Heart left ventricle (tissue), 16 donors: ENCODE measurements around the gene OMP. TPM values are rescaled to one million over a fixed set of nuclear protein-coding genes. Genes with fewer than 3 reads are reported as not detected.
A peak's percentile ranks its signal among the peaks of the same experiment; 100 is the strongest.

Source experiments
- ATAC-seq, 4 donors: fragments of 200-7000 bp; cut with Tn5 transposase; one replicate each; pipeline ENCODE4 v1.9.1; 2020 to 2022; ENCODE audit warnings: moderate library complexity in 4 of 4, mild to moderate bottlenecking in 3 of 4, moderate number of reproducible peaks in 1 of 4
- DNase-seq, 5 donors: peaks; one replicate each; pipeline ENCODE4 v3.0.0-alpha.2; 2020
- H3K27ac ChIP-seq, 12 donors: fragments of 200-600 bp; sonication (generic) in 4 of 12; one replicate each; pipeline versions ENCODE4 v1.5.0 to v1.8.0; 2016 to 2022; ENCODE audit warnings: mild to moderate bottlenecking in 2 of 12
- H3K27me3 ChIP-seq, 9 donors: fragments of 200-600 bp; sonication (generic) in 2 of 9; one replicate each; pipeline versions ENCODE4 v1.5.1 to v1.8.0; 2016 to 2022; ENCODE audit warnings: mild to moderate bottlenecking in 3 of 9
- H3K36me3 ChIP-seq, 9 donors: fragments of 200-600 bp; sonication (generic) in 2 of 9; one replicate each; pipeline versions ENCODE4 v1.5.0 to v1.8.0; 2018 to 2022; ENCODE audit warnings: mild to moderate bottlenecking in 2 of 9
- H3K4me1 ChIP-seq, 12 donors: fragments of 200-600 bp; sonication (generic) in 4 of 12; one replicate each; pipeline versions ENCODE4 v1.5.0 to v1.8.0; 2016 to 2022; ENCODE audit warnings: mild to moderate bottlenecking in 3 of 12
- H3K4me3 ChIP-seq, 12 donors: fragments of 200-600 bp; sonication (generic) in 4 of 12; one replicate each; pipeline versions ENCODE4 v1.5.0 to v1.8.0; 2017 to 2022; ENCODE audit warnings: mild to moderate bottlenecking in 9 of 12, moderate library complexity in 4 of 12
- H3K9me3 ChIP-seq, 12 donors: fragments of 200-600 bp; sonication (generic) in 4 of 12; one replicate each; pipeline versions ENCODE4 v1.5.0 to v1.8.0; 2016 to 2022; ENCODE audit warnings: mild to moderate bottlenecking in 1 of 12
- POLR2A ChIP-seq, 2 donors: fragments of 450-650 bp; IDR thresholded peaks; one replicate each; pipeline ENCODE4 v1.6.1; 2017; ENCODE audit warnings: antibody characterized with exemption in 2 of 2, mild to moderate bottlenecking in 2 of 2, moderate library complexity in 2 of 2
- WGBS, 4 donors: extraction: QIAGEN DNeasy Blood & Tissue Kit in 2 of 4; methylation state at CpG; one replicate each; pipeline versions ENCODE4 v1.1.5 to v1.1.7; 2013 to 2018; 5-methylcytosine and 5-hydroxymethylcytosine counted together
- intact Hi-C, 10 donors: fragments of 100-400 bp; cut with DNase I; formaldehyde crosslinking; loops; one replicate each; pipeline versions ENCODE4 v1.11.1 to v1.14.2; 2022
- polyA plus RNA-seq, 2 donors: library from polyadenylated mRNA; stranded (reverse); fragments of 200-250 nt; gene quantifications; one replicate each; pipeline ENCODE4 v1.2.3, GENCODE V29; 2013
- total RNA-seq, 9 donors: library from RNA; depleted of rRNA in 2 of 9; stranded (reverse); fragments of >200 nt in 2 of 9; fragmentation: NEBNext Ultra II Directional in 3 of 9; extraction: Animal tissue kit (Norgen Biotek cat#: 25700) in 3 of 9; gene quantifications; one replicate each; pipeline versions ENCODE4 v1.1.0 to v1.2.4, GENCODE V29; 2016 to 2023
- TF ChIP-seq, protein P1 (sequence below), 12 donors: fragments of 200-600 bp; sonication (generic) in 4 of 12; IDR thresholded peaks; one replicate each; pipeline versions ENCODE4 v1.5.0 to v1.8.0; 2018 to 2022; ENCODE audit warnings: antibody characterized with exemption in 12 of 12, mild to moderate bottlenecking in 5 of 12
- donor health status: ischemic (EF 13 %, LVEDD 7.1; RV severe dilation, severe dysfunction).
- donor health status: healthy with polysubstance abuse.
- donor health status: DM: no; HTN: yes; CAD: no.
- donor health status: DM: no; HTN: no; CAD: no.
- donor health status: ischemic (EF 25% LVEDD 6.9; RV normal size, moderate dysfunction).
- donor health status: ischemic (EF 25% LVEDD 5.7; RV mildly dilated, moderate dysfunction).
- donor health status: healthy.
- donor health status: DM: yes; HTN: yes; CAD: no.
- donor health status: ischemic (EF 35%, LVEDD 5.7; RV mildly dilated, moderate dysfunction).
- donor health status: nonischemic (EF 11% LVEDD 7.7; RV severe dilation, severe dysfunction).
- donor health status: DM: yes; HTN: yes; CAD: no.
- donor health status: PGD.
- donor health status: ischemic (EF 29% LVEDD 5.4; RV normal size, mild dysfunction).
- donor health status: nonischemic (EF 23%, LVEDD 6.1; RV moderate dilation, normal function).

Gene OMP
- total and polyA plus RNA-seq, 11 donors: not detected

DNA sequence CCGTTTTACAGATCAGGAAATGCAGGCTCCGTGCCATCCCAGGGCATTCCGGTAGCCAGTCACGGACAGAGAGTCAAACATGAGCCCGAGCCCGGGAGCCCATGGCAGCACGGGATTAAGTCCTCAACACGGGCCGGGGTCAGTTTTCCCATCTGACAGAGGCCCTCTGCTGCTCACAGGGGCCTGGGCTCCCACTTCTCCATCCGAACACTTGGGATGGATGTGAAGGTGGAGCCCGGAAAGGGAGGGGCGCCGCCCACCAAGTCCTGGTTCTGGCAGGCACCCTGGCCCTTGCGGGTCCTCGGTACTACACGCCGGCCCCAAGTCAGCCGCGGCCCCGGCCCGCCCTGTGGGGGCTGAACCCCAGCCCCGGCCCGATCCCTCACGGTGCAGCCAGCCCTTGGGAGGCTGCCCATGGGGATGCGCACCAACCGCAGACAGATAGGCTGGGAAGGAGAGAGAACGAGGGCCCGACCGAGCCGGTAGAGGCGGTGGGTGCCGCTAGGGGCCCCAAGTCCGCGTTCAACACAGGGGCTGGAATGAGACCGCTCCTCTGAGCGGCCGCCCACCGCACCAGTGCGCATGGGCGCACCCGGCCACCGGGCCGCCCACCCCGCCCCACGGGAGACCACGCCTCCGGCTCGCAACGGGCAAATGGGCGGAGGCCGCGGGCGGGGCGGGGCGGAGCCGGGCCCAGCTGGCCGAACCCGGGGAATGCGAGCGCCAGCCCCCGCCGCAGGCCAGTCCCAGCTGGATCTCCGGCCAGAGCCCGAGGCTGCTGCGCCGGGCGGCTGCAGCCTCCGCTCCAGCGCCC is 36.2 kb upstream of the OMP start, which contains the start of gene CAPN5:
TSS of gene CAPN5 (plus strand) at position 743 of the 814 bp plus-strand sequence. CDS start 17,916 bp downstream, outside the sequence.
- DNase-seq: peak; percentile 93 to 96 (median 94)

GRCh38 chr11:77067861-77068443 is 34.7 kb upstream of the OMP start:
- H3K27ac ChIP-seq: no peak overlapping the region
- no peaks in the 10 kb centered on the region for H3K27me3 ChIP-seq
- DNase-seq (peak in 1 of 5 donors; percentile 26), ATAC-seq (no peak)
- no peaks in the 10 kb centered on the region for H3K36me3 ChIP-seq
- H3K4me3 ChIP-seq: peak overlapping the region in 8 of 12 donors; percentile 5 to 97 (median 74)
- no peaks in the 10 kb centered on the region for H3K9me3 ChIP-seq
- TF ChIP-seq POLR2A (IDR thresholded peaks at IDR 0.05): no peak
- TF ChIP-seq, protein P1, sequence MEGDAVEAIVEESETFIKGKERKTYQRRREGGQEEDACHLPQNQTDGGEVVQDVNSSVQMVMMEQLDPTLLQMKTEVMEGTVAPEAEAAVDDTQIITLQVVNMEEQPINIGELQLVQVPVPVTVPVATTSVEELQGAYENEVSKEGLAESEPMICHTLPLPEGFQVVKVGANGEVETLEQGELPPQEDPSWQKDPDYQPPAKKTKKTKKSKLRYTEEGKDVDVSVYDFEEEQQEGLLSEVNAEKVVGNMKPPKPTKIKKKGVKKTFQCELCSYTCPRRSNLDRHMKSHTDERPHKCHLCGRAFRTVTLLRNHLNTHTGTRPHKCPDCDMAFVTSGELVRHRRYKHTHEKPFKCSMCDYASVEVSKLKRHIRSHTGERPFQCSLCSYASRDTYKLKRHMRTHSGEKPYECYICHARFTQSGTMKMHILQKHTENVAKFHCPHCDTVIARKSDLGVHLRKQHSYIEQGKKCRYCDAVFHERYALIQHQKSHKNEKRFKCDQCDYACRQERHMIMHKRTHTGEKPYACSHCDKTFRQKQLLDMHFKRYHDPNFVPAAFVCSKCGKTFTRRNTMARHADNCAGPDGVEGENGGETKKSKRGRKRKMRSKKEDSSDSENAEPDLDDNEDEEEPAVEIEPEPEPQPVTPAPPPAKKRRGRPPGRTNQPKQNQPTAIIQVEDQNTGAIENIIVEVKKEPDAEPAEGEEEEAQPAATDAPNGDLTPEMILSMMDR (IDR thresholded peaks at IDR 0.05): no peak
- WGBS, 4 donors: 83 to 95% (median 88%) methylated on average over 5 to 8 of the region's 8 CpGs
- H3K4me1 ChIP-seq: peaks cover 0 to 29% (median 14%) of the 10 kb centered on the region in 12 donors
- intact Hi-C loops: no loop called here

More for the DNA sequence above, 36.2 kb upstream of the OMP start, which contains the start of gene CAPN5:
- H3K27me3 ChIP-seq: no peaks in the 10 kb centered on the region
- TF ChIP-seq, protein P1 (IDR thresholded peaks at IDR 0.05): peak in 6 of 12 donors; percentile 6 to 50 (median 24)
- TF ChIP-seq POLR2A (IDR thresholded peaks at IDR 0.05): peak; percentile 30 to 93
- peak within 1 kb of the TSS; percentile 42 to 96 (median 86) for H3K27ac ChIP-seq
- no peaks in the 10 kb centered on the region for H3K36me3 ChIP-seq
- intact Hi-C loops: loop anchor here in 1 of 10 donors (1.0 kb wide), 1 partner anchor 19 kb away; no protein-coding TSS in a partner anchor
- ATAC-seq: peak; percentile 93 to 98 (median 98)
- WGBS, 4 donors: 1 to 2% (median 1%) methylated on average over 42 to 69 of the region's 69 CpGs
- H3K4me3 ChIP-seq: peak within 1 kb of the TSS; percentile 59 to 97 (median 78)
- peaks cover 0 to 4% (median 0%) of the 10 kb centered on the region in 12 donors for H3K9me3 ChIP-seq
- H3K4me1 ChIP-seq: peaks cover 0 to 22% (median 6%) of the 10 kb centered on the region in 12 donors

GRCh38 chr11:77068457-77069335 is 33.9 kb upstream of the OMP start:
- intact Hi-C loops: no loop called here
- ATAC-seq (no peak), DNase-seq (peak in 1 of 5 donors; percentile 8)
- 78 to 88% (median 86%) methylated on average over 7 of the region's 7 CpGs for WGBS, 4 donors
- TF ChIP-seq, protein P1 (IDR thresholded peaks at IDR 0.05): no peak
- TF ChIP-seq POLR2A (IDR thresholded peaks at IDR 0.05): no peak
- Histone ChIP-seq H3K27me3 (no peaks in the 10 kb centered on the region), H3K27ac (no peak overlapping the region), H3K4me1 (peaks cover 0 to 36% (median 20%) of the 10 kb centered on the region in 12 donors), H3K4me3 (peak overlapping the region in 3 of 12 donors; percentile 69 to 97 (median 80)), H3K36me3 (no peaks in the 10 kb centered on the region), H3K9me3 (no peaks in the 10 kb centered on the region)
